Peyer's patch (tissue), 4 donors: ENCODE results near the gene WWOX. TPM values are rescaled to one million over a fixed set of nuclear protein-coding genes. Genes with fewer than 3 reads are reported as not detected.

Experiments
- DNase-seq, 3 donors: peaks; one replicate each; pipeline ENCODE4 v3.0.0-alpha.2; 2017 to 2019
- H3K27ac ChIP-seq, 4 donors: fragments of 200-600 bp; sonication (generic); one replicate each; pipeline ENCODE4 v1.5.1; 2016 to 2019
- H3K27me3 ChIP-seq, 2 donors: fragments of 200-600 bp; sonication (generic); one replicate each; pipeline ENCODE4 v1.5.1; 2019
- H3K36me3 ChIP-seq, 3 donors: fragments of 200-600 bp; sonication (generic); one replicate each; pipeline ENCODE4 v1.5.1; 2016 to 2019
- H3K4me1 ChIP-seq, 4 donors: fragments of 200-600 bp; sonication (generic); one replicate each; pipeline ENCODE4 v1.5.1; 2016 to 2019
- H3K4me3 ChIP-seq, 4 donors: fragments of 200-600 bp; sonication (generic); 1 replicate in 3 of 4; 2 replicates in 1 of 4; pipeline ENCODE4 v1.5.1; 2016 to 2019; ENCODE audit warnings: mild to moderate bottlenecking in 1 of 4
- H3K9me3 ChIP-seq, 4 donors: fragments of 200-600 bp; sonication (generic); one replicate each; pipeline ENCODE4 v1.5.1; 2016 to 2019; ENCODE audit warnings: mild to moderate bottlenecking in 1 of 4
- CTCF ChIP-seq, 6 experiments: fragments of 450-650 bp in 4 of 6; fragments of 200-600 bp in 2 of 6; sonication (generic) in 1 of 6; IDR thresholded peaks; one replicate each; pipeline ENCODE4 v1.5.1; 2017 to 2019; ENCODE audit warnings: antibody characterized with exemption in 6 of 6, mild to moderate bottlenecking in 3 of 6, moderate library complexity in 1 of 6
- POLR2A ChIP-seq, 2 donors: fragments of 450-650 bp; IDR thresholded peaks; one replicate each; pipeline ENCODE4 v1.5.1; 2017; ENCODE audit warnings: antibody characterized with exemption in 2 of 2, mild to moderate bottlenecking in 2 of 2, moderate library complexity in 2 of 2
- total RNA-seq, 4 donors: library from RNA; depleted of rRNA; stranded (reverse); fragments of >200 nt; gene quantifications; one replicate each; pipeline ENCODE4 v1.1.0, GENCODE V29; 2016

WWOX gene
- total RNA-seq, 4 donors from 2014 or later, result 17.3 to 197 (median 57.5) TPM

GRCh38 chr16:78407191-78407590 is 307.7 kb downstream of the WWOX start:
- no peaks in the 10 kb centered on the region for H3K36me3 ChIP-seq
- no peaks in the 10 kb centered on the region for H3K27me3 ChIP-seq
- H3K4me1 ChIP-seq, result no peaks in the 10 kb centered on the region
- TF ChIP-seq POLR2A (IDR thresholded peaks at IDR 0.05) (no peak), CTCF (IDR thresholded peaks at IDR 0.05) (no peak)
- DNase-seq, result no peak
- H3K27ac ChIP-seq, result no peak overlapping the region
- H3K9me3 ChIP-seq, result no peaks in the 10 kb centered on the region
- no peak overlapping the region for H3K4me3 ChIP-seq

- DNase-seq, result no peak
- no peak for TF ChIP-seq CTCF (IDR thresholded peaks at IDR 0.05)
- H3K4me1 ChIP-seq, result no peaks in the 10 kb centered on the region
- no peaks in the 10 kb centered on the region for H3K9me3 ChIP-seq
- H3K4me3 ChIP-seq, result no peak overlapping the region
- no peaks in the 10 kb centered on the region for H3K27me3 ChIP-seq
- H3K27ac ChIP-seq, result no peak overlapping the region
- no peaks in the 10 kb centered on the region for H3K36me3 ChIP-seq
Measured at GRCh38 chr16:78413651-78414050, 314.2 kb downstream of the WWOX start.

- DNase-seq, result no peak
- Histone ChIP-seq H3K4me3 (no peak overlapping the region), H3K27ac (no peak overlapping the region), H3K27me3 (no peaks in the 10 kb centered on the region), H3K9me3 (no peaks in the 10 kb centered on the region), H3K4me1 (no peaks in the 10 kb centered on the region), H3K36me3 (no peaks in the 10 kb centered on the region)
- TF ChIP-seq POLR2A (IDR thresholded peaks at IDR 0.05) (no peak), CTCF (IDR thresholded peaks at IDR 0.05) (no peak)
Measured at GRCh38 chr16:78415013-78415412, 315.6 kb downstream of the WWOX start.

GRCh38 chr16:78415669-78416068 is 316.2 kb downstream of the WWOX start:
- DNase-seq, result no peak
- Histone ChIP-seq H3K36me3 (no peaks in the 10 kb centered on the region), H3K4me1 (no peaks in the 10 kb centered on the region)

GRCh38 chr16:78416400-78416799 is 316.9 kb downstream of the WWOX start:
- no peaks in the 10 kb centered on the region for H3K9me3 ChIP-seq
- no peak for DNase-seq
- no peak overlapping the region for H3K4me3 ChIP-seq
- H3K27ac ChIP-seq, result no peak overlapping the region
- H3K4me1 ChIP-seq, result no peaks in the 10 kb centered on the region
- no peak for TF ChIP-seq POLR2A (IDR thresholded peaks at IDR 0.05)
- no peak for TF ChIP-seq CTCF (IDR thresholded peaks at IDR 0.05)
- no peaks in the 10 kb centered on the region for H3K27me3 ChIP-seq
- no peaks in the 10 kb centered on the region for H3K36me3 ChIP-seq

More at GRCh38 chr16:78415669-78416068, 316.2 kb downstream of the WWOX start:
- no peak overlapping the region for H3K4me3 ChIP-seq
- H3K27ac ChIP-seq, result no peak overlapping the region
- no peaks in the 10 kb centered on the region for H3K27me3 ChIP-seq
- TF ChIP-seq CTCF (IDR thresholded peaks at IDR 0.05) (no peak), POLR2A (IDR thresholded peaks at IDR 0.05) (no peak)
- no peaks in the 10 kb centered on the region for H3K9me3 ChIP-seq

GRCh38 chr16:78421181-78421708 is 321.8 kb downstream of the WWOX start:
- no peaks in the 10 kb centered on the region for H3K9me3 ChIP-seq
- H3K27ac ChIP-seq, result no peak overlapping the region
- no peaks in the 10 kb centered on the region for H3K27me3 ChIP-seq
- TF ChIP-seq POLR2A (IDR thresholded peaks at IDR 0.05) (no peak), CTCF (IDR thresholded peaks at IDR 0.05) (no peak)
- DNase-seq, result no peak
- no peaks in the 10 kb centered on the region for H3K36me3 ChIP-seq
- no peaks in the 10 kb centered on the region for H3K4me1 ChIP-seq
- H3K4me3 ChIP-seq, result no peak overlapping the region
